Measurements from ENCODE around the gene CAMK2B.
"Not testable (repeated sequence)": the region's sequence is repeated elsewhere in the genome, so short reads cannot be mapped to it uniquely, and the experiment has no call there.

Gene CAMK2B

GRCh38 chr7:44215531-44215930, 109.9 kb downstream of the CAMK2B start:
- DNase-seq (ENCODE audit: low read depth), result no peak

GRCh38 chr7:44213877-44214388, 111.5 kb downstream of the CAMK2B start:
- DNase-seq (ENCODE audit: low read depth), result no peak

- no peak for DNase-seq (ENCODE audit: low read depth)
These were observed 112.1 kb downstream of the CAMK2B start for GRCh38 chr7:44213206-44213876.

GRCh38 chr7:44212581-44213184, 112.7 kb downstream of the CAMK2B start:
- DNase-seq (ENCODE audit: low read depth), result no peak

- DNase-seq (ENCODE audit: low read depth), result no peak
These were observed 113.4 kb downstream of the CAMK2B start for GRCh38 chr7:44212018-44212417.

- DNase-seq (ENCODE audit: low read depth), result no peak
These were observed 114.2 kb downstream of the CAMK2B start for GRCh38 chr7:44211126-44211675.

- no peak for DNase-seq (ENCODE audit: low read depth)
These were observed 115.3 kb downstream of the CAMK2B start for GRCh38 chr7:44210107-44210506.

- DNase-seq (ENCODE audit: low read depth), result no peak
These were observed 117.3 kb downstream of the CAMK2B start for GRCh38 chr7:44208085-44208484.

- DNase-seq (ENCODE audit: low read depth), result no peak
These were observed 119.4 kb downstream of the CAMK2B start for GRCh38 chr7:44206008-44206407.

GRCh38 chr7:44201813-44202212, 123.6 kb downstream of the CAMK2B start:
- DNase-seq (ENCODE audit: low read depth), result no peak

GRCh38 chr7:44200699-44201461, 124.5 kb downstream of the CAMK2B start, which contains the start of gene YKT6:
YKT6 (plus strand) TSS chr7:44200978; CDS start chr7:44201136, 158 bp downstream.
- peak; percentile 87 for DNase-seq (ENCODE audit: low read depth)

- DNase-seq (ENCODE audit: low read depth), result not testable (repeated sequence)
These were observed 125.2 kb downstream of the CAMK2B start for GRCh38 chr7:44200163-44200562.

- DNase-seq (ENCODE audit: low read depth), result no peak
These were observed 127.9 kb downstream of the CAMK2B start for GRCh38 chr7:44197474-44197873.

- DNase-seq (ENCODE audit: low read depth), result no peak
These were observed 128.9 kb downstream of the CAMK2B start for GRCh38 chr7:44196450-44196872.

- no peak for DNase-seq (ENCODE audit: low read depth)
These were observed 129.5 kb downstream of the CAMK2B start for GRCh38 chr7:44195889-44196288.

- DNase-seq (ENCODE audit: low read depth), result no peak
These were observed 130.7 kb downstream of the CAMK2B start for GRCh38 chr7:44194562-44195145.

GRCh38 chr7:44194069-44194468, 131.3 kb downstream of the CAMK2B start:
- DNase-seq (ENCODE audit: low read depth), result no peak

GRCh38 chr7:44193011-44193802, 132.2 kb downstream of the CAMK2B start:
- DNase-seq (ENCODE audit: low read depth), result no peak

- DNase-seq (ENCODE audit: low read depth), result no peak
These were observed 134.2 kb downstream of the CAMK2B start for GRCh38 chr7:44191171-44191570.

GRCh38 chr7:44189993-44190872, 135.2 kb downstream of the CAMK2B start:
- DNase-seq (ENCODE audit: low read depth), result no peak

Measured in activated T-cell treated with anti-CD3 and anti-CD28 coated beads for 1 hour (primary cell).